ENCODE measurements around the gene SPDYE3.

GRCh38 chr7:100358857-100359212, 51.3 kb downstream of the SPDYE3 start:
- TF ChIP-seq, protein P1, sequence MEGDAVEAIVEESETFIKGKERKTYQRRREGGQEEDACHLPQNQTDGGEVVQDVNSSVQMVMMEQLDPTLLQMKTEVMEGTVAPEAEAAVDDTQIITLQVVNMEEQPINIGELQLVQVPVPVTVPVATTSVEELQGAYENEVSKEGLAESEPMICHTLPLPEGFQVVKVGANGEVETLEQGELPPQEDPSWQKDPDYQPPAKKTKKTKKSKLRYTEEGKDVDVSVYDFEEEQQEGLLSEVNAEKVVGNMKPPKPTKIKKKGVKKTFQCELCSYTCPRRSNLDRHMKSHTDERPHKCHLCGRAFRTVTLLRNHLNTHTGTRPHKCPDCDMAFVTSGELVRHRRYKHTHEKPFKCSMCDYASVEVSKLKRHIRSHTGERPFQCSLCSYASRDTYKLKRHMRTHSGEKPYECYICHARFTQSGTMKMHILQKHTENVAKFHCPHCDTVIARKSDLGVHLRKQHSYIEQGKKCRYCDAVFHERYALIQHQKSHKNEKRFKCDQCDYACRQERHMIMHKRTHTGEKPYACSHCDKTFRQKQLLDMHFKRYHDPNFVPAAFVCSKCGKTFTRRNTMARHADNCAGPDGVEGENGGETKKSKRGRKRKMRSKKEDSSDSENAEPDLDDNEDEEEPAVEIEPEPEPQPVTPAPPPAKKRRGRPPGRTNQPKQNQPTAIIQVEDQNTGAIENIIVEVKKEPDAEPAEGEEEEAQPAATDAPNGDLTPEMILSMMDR (IDR thresholded peaks at IDR 0.05) = no peak
- no peak for TF ChIP-seq POLR2A (IDR thresholded peaks at IDR 0.05)

All from thyroid gland (tissue), 4 donors.